HepG2 (cell line): ENCODE measurements around the gene RRAD. TPM values are rescaled to one million over a fixed set of nuclear protein-coding genes. Genes with fewer than 3 reads are reported as not detected.

Experiments used
- ARHGAP35 ChIP-seq: sonication (generic); formaldehyde crosslinking; IDR thresholded peaks from 2 replicates; pipeline ENCODE4 v1.9.0; 2022; ENCODE audit warnings: mild to moderate bottlenecking, inconsistent platforms, moderate library complexity, missing genetic modification reagents, borderline replicate concordance
- FOXO1 ChIP-seq: sonication (generic); formaldehyde crosslinking; IDR thresholded peaks from 2 replicates; pipeline ENCODE4 v1.4.0; 2020; ENCODE audit warnings: missing genetic modification reagents
- KAT2B ChIP-seq: fragments of 150-350 bp; IDR thresholded peaks from 2 replicates; pipeline ENCODE4 v1.6.1; 2014; ENCODE audit warnings: low read depth, low read length, borderline replicate concordance
- KDM1A ChIP-seq: IDR thresholded peaks from 2 replicates; pipeline ENCODE4 v1.6.1; 2016; ENCODE audit warnings: missing compliant biosample characterization
- NAIF1 ChIP-seq: sonication (generic); formaldehyde crosslinking; IDR thresholded peaks from 2 replicates; pipeline ENCODE4 v1.5.0; 2020; ENCODE audit warnings: mild to moderate bottlenecking, missing genetic modification reagents, borderline replicate concordance
- SAFB2 ChIP-seq: sonication (generic); formaldehyde crosslinking; IDR thresholded peaks from 2 replicates; pipeline ENCODE4 v1.5.1; 2020; ENCODE audit warnings: missing genetic modification reagents, low read depth, mild to moderate bottlenecking, borderline replicate concordance
- SALL1 ChIP-seq: sonication (generic); formaldehyde crosslinking; IDR thresholded peaks from 2 replicates; pipeline ENCODE4 v1.8.0; 2022; ENCODE audit warnings: mild to moderate bottlenecking, missing genetic modification reagents
- UBTF ChIP-seq: sonication (generic); formaldehyde crosslinking; IDR thresholded peaks from 2 replicates; pipeline ENCODE4 v1.4.0; 2020; ENCODE audit warnings: mild to moderate bottlenecking, missing genetic modification reagents
- ZBTB25 ChIP-seq: IDR thresholded peaks from 2 replicates; pipeline ENCODE4 v1.6.1; 2018; ENCODE audit warnings: missing genetic modification reagents
- ZNF205 ChIP-seq: IDR thresholded peaks from 2 replicates; pipeline ENCODE4 v1.6.1; 2018; ENCODE audit warnings: missing biosample characterization, missing genetic modification reagents
- ZNF644 ChIP-seq: IDR thresholded peaks from 2 replicates; pipeline ENCODE4 v1.6.1; 2016; ENCODE audit warnings: low read depth
- ZNF883 ChIP-seq: sonication (generic); formaldehyde crosslinking; IDR thresholded peaks from 2 replicates; pipeline ENCODE4 v1.5.1; 2020; ENCODE audit warnings: mild to moderate bottlenecking, missing genetic modification reagents; ENCODE audit errors: not compliant biosample characterization
- polyA plus RNA-seq, 8 experiments: library from polyadenylated mRNA; depleted of rRNA in 3 of 8; stranded (reverse) in 7 of 8; unstranded in 1 of 8; fragments of >200 nt; fragmentation: Illumina TruSeq in 4 of 8; extraction: Trizol in 4 of 8; gene quantifications; 2 replicates each; pipeline versions ENCODE4 v1.2.1 to v1.2.3, GENCODE V29; 2011 to 2016; ENCODE audit warnings: low read depth in 4 of 8, missing spikeins in 1 of 8, mixed read lengths in 1 of 8; ENCODE audit not compliant: insufficient read depth in 1 of 8
- total RNA-seq, 5 experiments: library from RNA; depleted of rRNA; stranded (reverse); fragments of >200 nt; fragmentation: Illumina TruSeq; extraction: Trizol; gene quantifications; 2 replicates each; pipeline ENCODE4 v1.2.3, GENCODE V29; 2016; ENCODE audit warnings: low read depth in 1 of 5
- TF ChIP-seq, protein P1 (sequence below): sonication (generic); formaldehyde crosslinking; IDR thresholded peaks from 2 replicates; pipeline ENCODE4 v1.8.0; 2022; ENCODE audit warnings: missing genetic modification reagents, mild to moderate bottlenecking, borderline replicate concordance
- TF ChIP-seq, protein P2 (sequence below): sonication (generic); formaldehyde crosslinking; IDR thresholded peaks from 2 replicates; pipeline ENCODE4 v1.5.0; 2020; ENCODE audit warnings: mild to moderate bottlenecking, missing genetic modification reagents, borderline replicate concordance

Gene RRAD
- total and polyA plus RNA-seq, 2 of the 13 experiments (the other 11 are each of a cell fraction or from before 2014, with no cell fraction given), result 0.80 to 1.1 TPM

DNA sequence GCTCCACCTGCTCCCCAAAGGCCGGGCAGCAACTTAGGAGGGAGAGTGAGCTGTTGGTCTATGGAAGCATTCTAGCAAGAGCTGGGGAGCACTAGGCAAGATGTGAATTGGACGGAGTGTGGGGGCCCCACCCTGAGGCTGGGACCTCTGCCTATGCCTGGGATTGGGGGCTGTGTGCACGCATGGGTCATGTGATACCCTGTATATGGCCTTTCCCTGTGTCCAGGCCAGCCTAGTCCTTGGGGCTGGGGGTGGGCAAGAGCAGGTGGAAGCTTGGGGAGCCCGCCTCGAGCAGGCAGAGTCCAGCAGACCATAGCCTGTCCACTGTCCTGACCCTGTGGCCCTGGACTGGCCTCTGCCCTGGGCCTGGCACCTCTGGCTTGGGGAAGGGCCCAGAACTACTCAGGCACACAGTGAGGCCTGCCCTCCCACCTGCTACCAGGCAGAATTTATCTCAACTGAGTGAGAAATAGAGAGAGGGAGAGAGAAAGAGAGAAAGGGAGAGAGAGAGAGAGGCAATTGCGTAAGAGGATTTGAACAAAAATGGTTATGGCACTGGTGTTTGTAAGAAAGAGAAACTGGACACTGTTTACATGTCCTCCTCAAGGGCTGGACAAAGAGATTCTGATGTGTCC lies 25.9 kb downstream of the RRAD start (continued):
- TF ChIP-seq ZNF205 (CRISPR knock-in tag) (peak; percentile 22; the same call in 1 of the 2 replicates), NAIF1 (CRISPR knock-in tag) (peak; percentile 46; the same call in 1 of the 2 replicates), KDM1A (no peak), ZNF644 (peak; percentile 55; the same call in 1 of the 2 replicates), SALL1 (0 out of 2 replicates have a peak, but pooled peaks have one; percentile 23), ARHGAP35 (CRISPR knock-in tag) (0 out of 2 replicates have a peak, but pooled peaks have one; percentile 42), ZNF883 (CRISPR knock-in tag) (peak; percentile 62), UBTF (CRISPR knock-in tag) (0 out of 2 replicates have a peak, but pooled peaks have one; percentile 28), KAT2B (no peak), SAFB2 (CRISPR knock-in tag) (no peak), FOXO1 (CRISPR knock-in tag) (0 out of 2 replicates have a peak, but pooled peaks have one; percentile 16), ZBTB25 (CRISPR knock-in tag) (peak; percentile 55; the same call in 1 of the 2 replicates)
- TF ChIP-seq, protein P1, sequence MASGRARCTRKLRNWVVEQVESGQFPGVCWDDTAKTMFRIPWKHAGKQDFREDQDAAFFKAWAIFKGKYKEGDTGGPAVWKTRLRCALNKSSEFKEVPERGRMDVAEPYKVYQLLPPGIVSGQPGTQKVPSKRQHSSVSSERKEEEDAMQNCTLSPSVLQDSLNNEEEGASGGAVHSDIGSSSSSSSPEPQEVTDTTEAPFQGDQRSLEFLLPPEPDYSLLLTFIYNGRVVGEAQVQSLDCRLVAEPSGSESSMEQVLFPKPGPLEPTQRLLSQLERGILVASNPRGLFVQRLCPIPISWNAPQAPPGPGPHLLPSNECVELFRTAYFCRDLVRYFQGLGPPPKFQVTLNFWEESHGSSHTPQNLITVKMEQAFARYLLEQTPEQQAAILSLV (CRISPR knock-in tag), result 0 out of 2 replicates have a peak, but pooled peaks have one; percentile 34
- TF ChIP-seq, protein P2, sequence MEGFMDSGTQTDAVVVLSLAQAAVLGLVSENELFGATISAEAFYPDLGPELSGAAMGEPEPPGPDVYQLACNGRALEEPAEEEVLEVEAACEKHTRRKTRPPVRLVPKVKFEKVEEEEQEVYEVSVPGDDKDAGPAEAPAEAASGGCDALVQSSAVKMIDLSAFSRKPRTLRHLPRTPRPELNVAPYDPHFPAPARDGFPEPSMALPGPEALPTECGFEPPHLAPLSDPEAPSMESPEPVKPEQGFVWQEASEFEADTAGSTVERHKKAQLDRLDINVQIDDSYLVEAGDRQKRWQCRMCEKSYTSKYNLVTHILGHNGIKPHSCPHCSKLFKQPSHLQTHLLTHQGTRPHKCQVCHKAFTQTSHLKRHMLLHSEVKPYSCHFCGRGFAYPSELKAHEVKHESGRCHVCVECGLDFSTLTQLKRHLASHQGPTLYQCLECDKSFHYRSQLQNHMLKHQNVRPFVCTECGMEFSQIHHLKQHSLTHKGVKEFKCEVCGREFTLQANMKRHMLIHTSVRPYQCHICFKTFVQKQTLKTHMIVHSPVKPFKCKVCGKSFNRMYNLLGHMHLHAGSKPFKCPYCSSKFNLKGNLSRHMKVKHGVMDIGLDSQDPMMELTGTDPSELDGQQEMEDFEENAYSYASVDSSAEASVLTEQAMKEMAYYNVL (CRISPR knock-in tag), result peak; percentile 98
